GM12874 (cell line): ENCODE measurements around the gene POLR2E.

Experiments
- CTCF ChIP-seq: IDR thresholded peaks from 2 replicates; pipeline ENCODE4 v1.5.1; 2011; ENCODE audit warnings: low read depth, mild to moderate bottlenecking, control low read depth, low read length, moderate library complexity; ENCODE audit not compliant: insufficient read depth

The POLR2E gene

DNA sequence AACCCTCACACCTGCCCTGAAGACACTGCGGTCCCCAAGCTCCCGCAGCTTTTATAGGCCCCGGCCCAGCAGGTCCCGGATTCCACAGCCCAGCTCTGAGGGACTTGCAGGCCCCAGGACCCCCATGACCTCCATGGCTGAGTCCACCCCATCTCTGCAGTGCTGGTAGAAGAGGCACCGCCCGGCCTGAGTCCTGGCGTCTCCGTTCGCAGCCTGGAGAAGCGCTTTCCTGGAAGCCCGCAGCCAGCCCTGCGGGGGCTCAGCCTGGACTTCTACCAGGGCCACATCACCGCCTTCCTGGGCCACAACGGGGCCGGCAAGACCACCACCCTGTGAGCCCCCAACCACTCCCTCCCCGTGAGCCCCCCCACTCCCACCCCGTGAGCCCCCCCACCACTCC is 46.1 kb downstream of the POLR2E start:
- no peak for TF ChIP-seq CTCF

DNA sequence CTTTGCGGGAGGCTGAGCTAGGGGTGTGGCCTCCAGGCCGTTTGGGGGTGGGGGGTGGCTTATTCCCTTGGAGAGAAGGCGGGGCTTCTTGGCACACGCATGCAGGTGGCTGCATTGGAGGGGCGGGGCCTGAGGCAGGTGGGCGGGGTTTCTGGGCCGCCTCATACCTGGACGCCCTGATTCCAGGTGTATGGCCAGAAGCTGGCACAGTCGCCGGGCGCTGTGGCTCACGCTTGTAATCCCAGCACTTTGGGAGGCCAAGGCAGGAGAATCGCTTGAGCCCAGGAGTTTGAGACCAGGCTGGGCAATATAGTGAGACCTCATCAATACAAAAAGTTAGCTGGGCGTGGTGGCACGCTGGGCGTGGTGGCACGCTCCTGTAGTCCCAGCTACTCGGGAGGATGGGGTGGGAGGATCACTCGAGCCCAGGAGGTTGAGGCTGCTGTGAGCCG is 47.5 kb downstream of the POLR2E start:
- TF ChIP-seq CTCF, result no peak

DNA sequence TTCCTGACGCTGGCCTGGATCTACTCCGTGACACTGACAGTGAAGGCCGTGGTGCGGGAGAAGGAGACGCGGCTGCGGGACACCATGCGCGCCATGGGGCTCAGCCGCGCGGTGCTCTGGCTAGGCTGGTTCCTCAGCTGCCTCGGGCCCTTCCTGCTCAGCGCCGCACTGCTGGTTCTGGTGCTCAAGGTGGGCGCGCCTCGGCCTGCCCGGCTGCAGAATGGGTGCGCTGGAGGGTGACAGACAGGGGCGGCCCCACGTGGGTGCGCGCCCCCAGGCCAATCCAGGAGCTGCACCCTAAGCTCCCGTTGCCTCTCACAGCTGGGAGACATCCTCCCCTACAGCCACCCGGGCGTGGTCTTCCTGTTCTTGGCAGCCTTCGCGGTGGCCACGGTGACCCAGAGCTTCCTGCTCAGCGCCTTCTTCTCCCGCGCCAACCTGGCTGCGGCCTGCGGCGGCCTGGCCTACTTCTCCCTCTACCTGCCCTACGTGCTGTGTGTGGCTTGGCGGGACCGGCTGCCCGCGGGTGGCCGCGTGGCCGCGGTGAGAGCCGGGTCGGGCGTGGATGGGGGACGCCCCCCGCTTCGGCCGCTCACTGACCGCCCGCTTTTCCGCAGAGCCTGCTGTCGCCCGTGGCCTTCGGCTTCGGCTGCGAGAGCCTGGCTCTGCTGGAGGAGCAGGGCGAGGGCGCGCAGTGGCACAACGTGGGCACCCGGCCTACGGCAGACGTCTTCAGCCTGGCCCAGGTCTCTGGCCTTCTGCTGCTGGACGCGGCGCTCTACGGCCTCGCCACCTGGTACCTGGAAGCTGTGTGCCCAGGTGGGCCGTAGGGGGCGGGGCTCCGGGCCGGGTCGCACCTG is 48.1 kb downstream of the POLR2E start:
- TF ChIP-seq CTCF, result no peak

- no peak for TF ChIP-seq CTCF
Observed at GRCh38 chr19:1046117-1046626, 49.0 kb downstream of the POLR2E start.

DNA sequence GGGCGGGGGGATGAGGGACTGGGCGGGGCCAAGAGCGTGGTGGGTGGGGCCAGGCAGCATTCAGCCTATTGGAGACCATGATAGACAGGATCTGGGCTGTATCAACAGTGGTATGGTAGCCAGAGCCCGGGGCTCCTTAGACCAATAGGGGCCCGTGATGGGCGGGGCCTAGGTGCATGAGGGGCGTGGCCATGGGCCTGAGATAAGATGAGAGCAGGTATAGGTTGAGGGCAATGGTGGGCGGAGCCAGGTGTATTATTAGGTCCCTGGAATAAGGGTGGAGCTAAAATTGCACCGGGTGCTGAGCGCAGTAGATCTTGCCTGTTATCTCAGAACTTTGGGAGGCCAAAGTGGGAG is 50.0 kb downstream of the POLR2E start:
- TF ChIP-seq CTCF, result no peak

GRCh38 chr19:1042689-1043511 is 52.3 kb downstream of the POLR2E start:
- no peak for TF ChIP-seq CTCF
